ENCODE measurements around the gene KRABD2.

Gene KRABD2

GRCh38 chr17:8368193-8368592 lies 8.3 kb downstream of the KRABD2 start:
- H3K27me3 ChIP-seq = no peaks in the 10 kb centered on the region
- H3K4me1 ChIP-seq = peaks cover 0 to 5% (median 0%) of the 10 kb centered on the region in 4 donors
- no peak for DNase-seq
- intact Hi-C loops (cut with DNase I; ENCODE audit: low total_unique reads) = no loop called here
- no peak overlapping the region for H3K4me3 ChIP-seq
- 42 to 52% methylated on average over 3 of the region's 3 CpGs for WGBS, 2 donors (ENCODE audit: low coverage in 1 of 2)
- H3K36me3 ChIP-seq = peaks cover 0 to 17% (median 6%) of the 10 kb centered on the region in 4 donors
- no peak overlapping the region for H3K27ac ChIP-seq
- in situ Hi-C loops (cut with MboI; ENCODE audit: low pct_ligation_motif_present in 1 of 4, low pct_unique_long_range_greater_than_20kb in 1 of 4, low sequenced_read_pairs in 3 of 4) = no loop called here
- TF ChIP-seq POLR2AphosphoS5 (IDR thresholded peaks at IDR 0.05) = no peak
- no peak for TF ChIP-seq POLR2A (IDR thresholded peaks at IDR 0.05)
- TF ChIP-seq CTCF (IDR thresholded peaks at IDR 0.05) = no peak
- TF ChIP-seq EP300 (IDR thresholded peaks at IDR 0.05; ENCODE audit: low read depth) = no peak
- no peaks in the 10 kb centered on the region for H3K9me3 ChIP-seq

DNA sequence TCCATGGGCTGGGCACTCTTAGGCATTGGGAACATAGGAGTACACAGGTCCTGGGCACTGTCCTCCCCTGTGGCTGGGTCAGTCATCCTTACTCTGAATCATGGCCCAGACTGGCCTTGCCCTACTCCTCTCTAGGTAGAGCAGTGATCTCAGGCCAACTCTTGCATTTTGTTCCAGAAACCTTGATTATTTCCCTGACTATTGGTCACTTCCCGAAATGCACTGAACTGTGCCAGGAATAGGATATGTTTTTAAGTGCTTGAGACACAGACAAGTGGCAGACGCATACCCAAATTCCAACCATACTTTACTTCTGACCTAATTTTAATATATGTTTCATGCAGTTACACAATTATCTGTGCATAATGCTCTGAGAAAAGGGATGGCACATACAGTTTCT lies 10.3 kb downstream of the KRABD2 start:
- Histone ChIP-seq H3K4me3 (no peak overlapping the region), H3K27me3 (no peaks in the 10 kb centered on the region), H3K4me1 (peaks cover 0 to 5% (median 0%) of the 10 kb centered on the region in 4 donors), H3K36me3 (peaks cover 0 to 17% (median 6%) of the 10 kb centered on the region in 4 donors), H3K9me3 (no peaks in the 10 kb centered on the region), H3K27ac (no peak overlapping the region)
- in situ Hi-C loops (cut with MboI; ENCODE audit: low pct_ligation_motif_present in 1 of 4, low pct_unique_long_range_greater_than_20kb in 1 of 4, low sequenced_read_pairs in 3 of 4) (no loop called here), intact Hi-C loops (cut with DNase I; ENCODE audit: low total_unique reads) (no loop called here)
- peak in 1 of 3 donors; percentile 15 for TF ChIP-seq POLR2AphosphoS5 (IDR thresholded peaks at IDR 0.05)
- no peak for TF ChIP-seq CTCF (IDR thresholded peaks at IDR 0.05)
- 73 to 81% methylated on average over 2 of the region's 2 CpGs for WGBS, 2 donors (ENCODE audit: low coverage in 1 of 2)
- no peak for DNase-seq

DNA sequence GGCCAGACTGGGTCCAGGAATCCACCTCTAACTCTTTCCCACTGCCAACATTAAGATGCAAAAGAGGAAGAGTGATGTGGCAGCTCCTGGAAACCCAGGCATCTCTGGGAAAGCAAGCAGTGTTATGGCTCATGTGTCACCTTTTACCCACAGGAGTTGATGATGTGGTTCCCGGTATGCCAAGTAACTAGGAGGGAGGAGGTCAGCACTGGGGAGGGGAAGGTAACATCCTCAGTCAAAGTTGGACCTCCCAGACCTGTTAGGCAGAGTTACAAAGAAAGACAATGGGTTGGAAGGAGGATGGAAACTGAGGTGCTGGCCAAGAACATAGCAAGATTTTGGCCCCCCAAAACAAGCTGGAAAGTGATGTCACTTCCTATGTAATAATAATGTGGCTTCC lies 11.4 kb downstream of the KRABD2 start:
- H3K27ac ChIP-seq = no peak overlapping the region
- in situ Hi-C loops (cut with MboI; ENCODE audit: low pct_ligation_motif_present in 1 of 4, low pct_unique_long_range_greater_than_20kb in 1 of 4, low sequenced_read_pairs in 3 of 4) (no loop called here), intact Hi-C loops (cut with DNase I; ENCODE audit: low total_unique reads) (no loop called here)
- H3K4me3 ChIP-seq = no peak overlapping the region
- H3K4me1 ChIP-seq = peaks cover 0 to 5% (median 0%) of the 10 kb centered on the region in 4 donors
- H3K9me3 ChIP-seq = no peaks in the 10 kb centered on the region
- H3K36me3 ChIP-seq = peaks cover 0 to 12% (median 4%) of the 10 kb centered on the region in 4 donors
- no peak for TF ChIP-seq POLR2AphosphoS5 (IDR thresholded peaks at IDR 0.05)
- no peak for TF ChIP-seq POLR2A (IDR thresholded peaks at IDR 0.05)
- no peak for TF ChIP-seq EP300 (IDR thresholded peaks at IDR 0.05; ENCODE audit: low read depth)
- TF ChIP-seq CTCF (IDR thresholded peaks at IDR 0.05) = no peak
- no peak for DNase-seq
- 79% methylated on average over 1 of the region's 1 CpG; no CpG with 5 or more reads in 1 of the 2 donors for WGBS, 2 donors (ENCODE audit: low coverage in 1 of 2)
- no peaks in the 10 kb centered on the region for H3K27me3 ChIP-seq

- H3K36me3 ChIP-seq = no peaks in the 10 kb centered on the region
- no peak for DNase-seq
- H3K27ac ChIP-seq = no peak overlapping the region
- in situ Hi-C loops (cut with MboI; ENCODE audit: low pct_ligation_motif_present in 1 of 4, low pct_unique_long_range_greater_than_20kb in 1 of 4, low sequenced_read_pairs in 3 of 4) (no loop called here), intact Hi-C loops (cut with DNase I; ENCODE audit: low total_unique reads) (no loop called here)
- H3K9me3 ChIP-seq = no peaks in the 10 kb centered on the region
- H3K27me3 ChIP-seq = no peaks in the 10 kb centered on the region
- WGBS, 2 donors (ENCODE audit: low coverage in 1 of 2) = 94 to 100% methylated on average over 2 to 4 of the region's 4 CpGs
- TF ChIP-seq POLR2AphosphoS5 (IDR thresholded peaks at IDR 0.05) (no peak), POLR2A (IDR thresholded peaks at IDR 0.05) (no peak), CTCF (IDR thresholded peaks at IDR 0.05) (no peak), EP300 (IDR thresholded peaks at IDR 0.05; ENCODE audit: low read depth) (no peak)
- no peaks in the 10 kb centered on the region for H3K4me1 ChIP-seq
- H3K4me3 ChIP-seq = no peak overlapping the region
Measured at GRCh38 chr17:8362651-8363332, 13.7 kb downstream of the KRABD2 start.
